HL-60 (cell line): ENCODE data around the gene LANCL1.

Experiments
- TF ChIP-seq, protein P1 (sequence below): IDR thresholded peaks from one replicate; pipeline ENCODE4 v1.5.1; 2011; ENCODE audit warnings: low read length, control low read depth, inconsistent platforms; ENCODE audit not compliant: insufficient read depth
- TF ChIP-seq, protein P2 (sequence below): IDR thresholded peaks from 2 replicates; pipeline ENCODE4 v1.6.1; 2012; ENCODE audit warnings: low read depth; ENCODE audit not compliant: insufficient replicate concordance

DNA sequence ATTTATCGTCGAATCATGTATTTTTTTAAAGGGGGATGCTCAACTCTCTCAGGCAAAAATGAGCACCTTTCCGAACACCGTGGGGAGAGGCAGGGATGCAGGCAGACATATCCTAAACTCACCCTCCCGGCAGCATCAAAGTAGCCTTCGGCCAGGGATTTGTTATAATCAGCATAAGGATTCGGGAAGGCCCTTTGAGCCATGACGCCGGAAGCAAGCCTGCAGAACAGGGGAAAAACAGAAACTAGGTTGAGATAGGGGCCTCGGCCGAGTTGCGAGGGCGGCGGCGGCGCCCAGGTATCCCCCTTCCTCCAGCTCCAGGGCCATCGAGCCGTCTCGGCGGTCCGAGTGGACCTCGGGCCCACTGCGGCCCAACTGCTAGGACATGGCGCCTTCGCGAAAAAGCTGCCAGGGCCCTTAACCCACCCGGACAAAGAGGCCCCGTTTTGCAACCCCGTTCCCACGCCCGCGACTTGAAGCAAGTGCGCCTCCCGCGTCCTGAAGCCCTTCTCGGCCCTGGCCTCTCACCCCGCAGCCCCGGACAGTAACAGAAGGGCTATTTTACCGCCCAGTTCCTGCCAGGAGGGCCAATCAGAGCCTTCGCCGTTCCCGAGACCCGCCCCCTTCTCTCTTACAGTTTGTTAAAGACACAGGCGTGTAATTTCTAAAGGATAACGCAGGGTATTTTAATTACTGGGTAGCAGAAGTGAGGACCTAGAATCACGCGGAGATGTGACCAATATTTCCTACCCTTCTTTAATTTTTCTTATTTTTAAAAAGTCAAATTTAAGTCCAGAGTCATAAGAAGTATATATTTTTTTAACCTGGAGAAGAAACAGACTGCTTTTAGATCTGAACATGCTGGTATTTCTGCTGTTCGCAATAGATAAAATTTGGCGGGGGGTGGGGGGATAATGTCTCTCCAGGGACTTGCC lies at the start of gene LANCL1:
- TF ChIP-seq, protein P1, sequence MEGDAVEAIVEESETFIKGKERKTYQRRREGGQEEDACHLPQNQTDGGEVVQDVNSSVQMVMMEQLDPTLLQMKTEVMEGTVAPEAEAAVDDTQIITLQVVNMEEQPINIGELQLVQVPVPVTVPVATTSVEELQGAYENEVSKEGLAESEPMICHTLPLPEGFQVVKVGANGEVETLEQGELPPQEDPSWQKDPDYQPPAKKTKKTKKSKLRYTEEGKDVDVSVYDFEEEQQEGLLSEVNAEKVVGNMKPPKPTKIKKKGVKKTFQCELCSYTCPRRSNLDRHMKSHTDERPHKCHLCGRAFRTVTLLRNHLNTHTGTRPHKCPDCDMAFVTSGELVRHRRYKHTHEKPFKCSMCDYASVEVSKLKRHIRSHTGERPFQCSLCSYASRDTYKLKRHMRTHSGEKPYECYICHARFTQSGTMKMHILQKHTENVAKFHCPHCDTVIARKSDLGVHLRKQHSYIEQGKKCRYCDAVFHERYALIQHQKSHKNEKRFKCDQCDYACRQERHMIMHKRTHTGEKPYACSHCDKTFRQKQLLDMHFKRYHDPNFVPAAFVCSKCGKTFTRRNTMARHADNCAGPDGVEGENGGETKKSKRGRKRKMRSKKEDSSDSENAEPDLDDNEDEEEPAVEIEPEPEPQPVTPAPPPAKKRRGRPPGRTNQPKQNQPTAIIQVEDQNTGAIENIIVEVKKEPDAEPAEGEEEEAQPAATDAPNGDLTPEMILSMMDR: no peak
- TF ChIP-seq, protein P2, sequence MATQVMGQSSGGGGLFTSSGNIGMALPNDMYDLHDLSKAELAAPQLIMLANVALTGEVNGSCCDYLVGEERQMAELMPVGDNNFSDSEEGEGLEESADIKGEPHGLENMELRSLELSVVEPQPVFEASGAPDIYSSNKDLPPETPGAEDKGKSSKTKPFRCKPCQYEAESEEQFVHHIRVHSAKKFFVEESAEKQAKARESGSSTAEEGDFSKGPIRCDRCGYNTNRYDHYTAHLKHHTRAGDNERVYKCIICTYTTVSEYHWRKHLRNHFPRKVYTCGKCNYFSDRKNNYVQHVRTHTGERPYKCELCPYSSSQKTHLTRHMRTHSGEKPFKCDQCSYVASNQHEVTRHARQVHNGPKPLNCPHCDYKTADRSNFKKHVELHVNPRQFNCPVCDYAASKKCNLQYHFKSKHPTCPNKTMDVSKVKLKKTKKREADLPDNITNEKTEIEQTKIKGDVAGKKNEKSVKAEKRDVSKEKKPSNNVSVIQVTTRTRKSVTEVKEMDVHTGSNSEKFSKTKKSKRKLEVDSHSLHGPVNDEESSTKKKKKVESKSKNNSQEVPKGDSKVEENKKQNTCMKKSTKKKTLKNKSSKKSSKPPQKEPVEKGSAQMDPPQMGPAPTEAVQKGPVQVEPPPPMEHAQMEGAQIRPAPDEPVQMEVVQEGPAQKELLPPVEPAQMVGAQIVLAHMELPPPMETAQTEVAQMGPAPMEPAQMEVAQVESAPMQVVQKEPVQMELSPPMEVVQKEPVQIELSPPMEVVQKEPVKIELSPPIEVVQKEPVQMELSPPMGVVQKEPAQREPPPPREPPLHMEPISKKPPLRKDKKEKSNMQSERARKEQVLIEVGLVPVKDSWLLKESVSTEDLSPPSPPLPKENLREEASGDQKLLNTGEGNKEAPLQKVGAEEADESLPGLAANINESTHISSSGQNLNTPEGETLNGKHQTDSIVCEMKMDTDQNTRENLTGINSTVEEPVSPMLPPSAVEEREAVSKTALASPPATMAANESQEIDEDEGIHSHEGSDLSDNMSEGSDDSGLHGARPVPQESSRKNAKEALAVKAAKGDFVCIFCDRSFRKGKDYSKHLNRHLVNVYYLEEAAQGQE: no peak
